ENCODE measurements around the gene RNF220. TPM values are rescaled to one million over a fixed set of nuclear protein-coding genes. Genes with fewer than 3 reads are reported as not detected.

RNF220 gene
- total and polyA plus RNA-seq, 2 of the 4 experiments (the other 2 are of a cell fraction) = 71.8 to 77.1 TPM

DNA sequence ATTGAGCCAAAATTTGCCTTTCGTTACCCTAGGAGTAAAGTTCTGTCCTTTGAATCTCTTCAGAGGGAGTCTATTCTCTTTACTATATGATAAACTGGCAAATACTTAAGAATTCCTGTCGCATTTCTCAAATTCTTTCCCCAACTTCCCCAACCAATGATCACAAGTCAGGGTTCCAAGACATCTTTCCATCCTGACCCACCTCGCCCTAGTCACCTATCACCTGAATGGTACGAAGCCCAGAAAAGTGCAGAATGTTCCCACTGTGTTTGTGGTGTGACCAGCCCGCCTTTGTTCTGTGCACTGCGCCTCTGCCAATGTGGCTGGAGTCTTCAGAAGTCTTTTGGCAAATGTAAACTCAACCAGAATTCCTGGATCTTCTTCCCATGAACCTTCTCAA is 132.5 kb downstream of the RNF220 start:
- no peaks in the 10 kb centered on the region for H3K36me3 ChIP-seq (ENCODE audit: control insufficient read depth, insufficient read depth, low read length)
- peaks cover 42% of the 10 kb centered on the region for H3K27me3 ChIP-seq (ENCODE audit: control insufficient read depth, insufficient read depth, low read length)
- in situ Hi-C loops (cut with MboI; ENCODE audit: low sequenced_read_pairs) (no loop called here), dilution Hi-C loops (cut with HindIII; ENCODE audit: low sequenced_read_pairs, unreplicated experiment) (no loop called here), intact Hi-C loops (cut with micrococcal nuclease) (no loop called here)
- DNase-seq (no peak), ATAC-seq (ENCODE audit: low read depth) (no peak)
- H4K20me1 ChIP-seq (ENCODE audit: insufficient read depth, low read length) = no peaks in the 10 kb centered on the region
- TF ChIP-seq RAD21 (IDR thresholded peaks at IDR 0.05; ENCODE audit: low read length) = no peak
- no peak for TF ChIP-seq POLR2A (IDR thresholded peaks at IDR 0.05; ENCODE audit: low read depth, low read length)
- no peak for TF ChIP-seq BHLHE40 (IDR thresholded peaks at IDR 0.05; ENCODE audit: low read depth, low read length)
- TF ChIP-seq NFE2L2 (IDR thresholded peaks at IDR 0.05; ENCODE audit: low read depth, low read length) = no peak
- TF ChIP-seq, protein P1, sequence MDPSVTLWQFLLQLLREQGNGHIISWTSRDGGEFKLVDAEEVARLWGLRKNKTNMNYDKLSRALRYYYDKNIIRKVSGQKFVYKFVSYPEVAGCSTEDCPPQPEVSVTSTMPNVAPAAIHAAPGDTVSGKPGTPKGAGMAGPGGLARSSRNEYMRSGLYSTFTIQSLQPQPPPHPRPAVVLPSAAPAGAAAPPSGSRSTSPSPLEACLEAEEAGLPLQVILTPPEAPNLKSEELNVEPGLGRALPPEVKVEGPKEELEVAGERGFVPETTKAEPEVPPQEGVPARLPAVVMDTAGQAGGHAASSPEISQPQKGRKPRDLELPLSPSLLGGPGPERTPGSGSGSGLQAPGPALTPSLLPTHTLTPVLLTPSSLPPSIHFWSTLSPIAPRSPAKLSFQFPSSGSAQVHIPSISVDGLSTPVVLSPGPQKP (IDR thresholded peaks at IDR 0.05; ENCODE audit: borderline replicate concordance, low read depth, low read length) = no peak
- TF ChIP-seq MXI1 (IDR thresholded peaks at IDR 0.05; ENCODE audit: borderline replicate concordance, low read depth, low read length) = no peak
- no peak for TF ChIP-seq CEBPB (IDR thresholded peaks at IDR 0.05; ENCODE audit: low read depth, low read length)
- no peak for TF ChIP-seq SMC3 (IDR thresholded peaks at IDR 0.05; ENCODE audit: low read depth, low read length)
- TF ChIP-seq, protein P2, sequence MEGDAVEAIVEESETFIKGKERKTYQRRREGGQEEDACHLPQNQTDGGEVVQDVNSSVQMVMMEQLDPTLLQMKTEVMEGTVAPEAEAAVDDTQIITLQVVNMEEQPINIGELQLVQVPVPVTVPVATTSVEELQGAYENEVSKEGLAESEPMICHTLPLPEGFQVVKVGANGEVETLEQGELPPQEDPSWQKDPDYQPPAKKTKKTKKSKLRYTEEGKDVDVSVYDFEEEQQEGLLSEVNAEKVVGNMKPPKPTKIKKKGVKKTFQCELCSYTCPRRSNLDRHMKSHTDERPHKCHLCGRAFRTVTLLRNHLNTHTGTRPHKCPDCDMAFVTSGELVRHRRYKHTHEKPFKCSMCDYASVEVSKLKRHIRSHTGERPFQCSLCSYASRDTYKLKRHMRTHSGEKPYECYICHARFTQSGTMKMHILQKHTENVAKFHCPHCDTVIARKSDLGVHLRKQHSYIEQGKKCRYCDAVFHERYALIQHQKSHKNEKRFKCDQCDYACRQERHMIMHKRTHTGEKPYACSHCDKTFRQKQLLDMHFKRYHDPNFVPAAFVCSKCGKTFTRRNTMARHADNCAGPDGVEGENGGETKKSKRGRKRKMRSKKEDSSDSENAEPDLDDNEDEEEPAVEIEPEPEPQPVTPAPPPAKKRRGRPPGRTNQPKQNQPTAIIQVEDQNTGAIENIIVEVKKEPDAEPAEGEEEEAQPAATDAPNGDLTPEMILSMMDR (conservative IDR thresholded peaks at IDR 0.05; ENCODE audit: low read depth, low read length) = no peak
- no peak for TF ChIP-seq RFX5 (IDR thresholded peaks at IDR 0.05; ENCODE audit: low read depth, low read length)
- no peak for TF ChIP-seq MAZ (IDR thresholded peaks at IDR 0.05; ENCODE audit: borderline replicate concordance, low read depth, low read length)
- TF ChIP-seq, protein P3, sequence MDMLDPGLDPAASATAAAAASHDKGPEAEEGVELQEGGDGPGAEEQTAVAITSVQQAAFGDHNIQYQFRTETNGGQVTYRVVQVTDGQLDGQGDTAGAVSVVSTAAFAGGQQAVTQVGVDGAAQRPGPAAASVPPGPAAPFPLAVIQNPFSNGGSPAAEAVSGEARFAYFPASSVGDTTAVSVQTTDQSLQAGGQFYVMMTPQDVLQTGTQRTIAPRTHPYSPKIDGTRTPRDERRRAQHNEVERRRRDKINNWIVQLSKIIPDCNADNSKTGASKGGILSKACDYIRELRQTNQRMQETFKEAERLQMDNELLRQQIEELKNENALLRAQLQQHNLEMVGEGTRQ (IDR thresholded peaks at IDR 0.05; ENCODE audit: low read depth, low read length) = no peak
- TF ChIP-seq FOS (IDR thresholded peaks at IDR 0.05; ENCODE audit: low read depth, low read length) = no peak
- TF ChIP-seq MAFK (IDR thresholded peaks at IDR 0.05; ENCODE audit: low read depth, low read length) = no peak
- no peak for TF ChIP-seq CHD1 (IDR thresholded peaks at IDR 0.05; ENCODE audit: low read depth, low read length)
- TF ChIP-seq RCOR1 (IDR thresholded peaks at IDR 0.05; ENCODE audit: insufficient replicate concordance, low read length) = no peak
- no peak overlapping the region for H2AFZ ChIP-seq (replicated peaks; ENCODE audit: low read length, poor library complexity)
- no peak overlapping the region for H2BK5ac ChIP-seq (ENCODE audit: low read depth, low read length, poor library complexity, severe bottlenecking)
- no peak overlapping the region for H4K8ac ChIP-seq (ENCODE audit: low read depth in 2 of 2, low read length in 2 of 2)
- no peak overlapping the region for H4K5ac ChIP-seq (ENCODE audit: low read depth, low read length)
- H3K4me1 ChIP-seq (ENCODE audit: control insufficient read depth, insufficient read depth, low read length) = no peaks in the 10 kb centered on the region
- no peaks in the 10 kb centered on the region for H3K9me1 ChIP-seq (ENCODE audit: insufficient read depth, low read length)
- H3K27ac ChIP-seq (ENCODE audit: insufficient read depth, low read length) = no peak overlapping the region
- H3K9ac ChIP-seq (ENCODE audit: low read depth, low read length) = no peak overlapping the region
- no peak overlapping the region for H3K4me3 ChIP-seq (ENCODE audit: insufficient read depth, low read depth, low read length)
- 68% methylated on average over 4 of the region's 6 CpGs; no CpG with 5 or more reads in 1 of the 2 experiments for WGBS, 2 experiments (ENCODE audit: extremely low coverage in 2 of 2, insufficient read length in 1 of 2)
- H2BK120ac ChIP-seq (ENCODE audit: low read depth, low read length) = no peak overlapping the region
- BruUV-seq (replicated peaks) = no TSS peak
- H3K4ac ChIP-seq (ENCODE audit: low read depth, low read length) = no peak overlapping the region
- H2BK15ac ChIP-seq (ENCODE audit: low read depth, low read length) = no peak overlapping the region
- H2AK9ac ChIP-seq (replicated peaks; ENCODE audit: low read depth, low read length, poor library complexity) = no peak overlapping the region
- H4K91ac ChIP-seq (ENCODE audit: insufficient read depth, low read depth, low read length) = no peak overlapping the region
- H3K4me2 ChIP-seq (ENCODE audit: low read depth, low read length) = no peak overlapping the region
- H3K18ac ChIP-seq (ENCODE audit: low read depth, low read length) = no peak overlapping the region
- ChIA-PET POLR2A (ENCODE audit: unreplicated experiment) (no interaction called here), CTCF (no interaction called here)
- no peaks in the 10 kb centered on the region for H3K9me3 ChIP-seq (ENCODE audit: control insufficient read depth, insufficient read depth, low read length)
- no peak overlapping the region for H2AK5ac ChIP-seq (ENCODE audit: low read depth, low read length)
- no peak overlapping the region for H2BK20ac ChIP-seq (ENCODE audit: low read depth, low read length)
- H3K23ac ChIP-seq (ENCODE audit: low read depth, low read length) = no peak overlapping the region
- no peak overlapping the region for H3K14ac ChIP-seq (replicated peaks; ENCODE audit: low read depth, low read length)
- no peaks in the 10 kb centered on the region for H3K79me1 ChIP-seq (ENCODE audit: low read depth in 1 of 2, low read length in 2 of 2)
- no peak overlapping the region for H3K56ac ChIP-seq (ENCODE audit: extremely low read depth, insufficient read depth, low read length)
